Memory B cell (primary cell): ENCODE data around the gene IDI2.
"Not testable (repeated sequence)": the region's sequence is repeated elsewhere in the genome, so short reads cannot be mapped to it uniquely, and the experiment has no call there.

Source experiments
- ATAC-seq: fragments of 150-1000 bp; cut with Tn5 transposase; 2 replicates; pipeline ENCODE4 v1.10.0; 2021; ENCODE audit warnings: low read depth, mild to moderate bottlenecking, moderate library complexity
- DNase-seq, 2 donors: peaks; one replicate each; pipeline ENCODE4 v3.0.0; 2022; ENCODE audit warnings: low spot score in 2 of 2
- H3K27ac Mint-ChIP-seq: one replicate; pipeline ENCODE4 v1.8.0; 2022; ENCODE audit warnings: mild to moderate bottlenecking, moderate library complexity, mixed read lengths
- H3K27me3 Mint-ChIP-seq: one replicate; pipeline ENCODE4 v1.8.0; 2022; ENCODE audit warnings: mixed read lengths
- H3K36me3 Mint-ChIP-seq: one replicate; pipeline ENCODE4 v1.8.0; 2022; ENCODE audit warnings: mild to moderate bottlenecking, mixed read lengths
- H3K4me1 Mint-ChIP-seq: one replicate; pipeline ENCODE4 v1.8.0; 2022; ENCODE audit warnings: mixed read lengths
- H3K4me3 Mint-ChIP-seq: one replicate; pipeline ENCODE4 v1.8.0; 2022; ENCODE audit warnings: mild to moderate bottlenecking, moderate library complexity, mixed read lengths
- H3K9me3 Mint-ChIP-seq: one replicate; pipeline ENCODE4 v1.8.0; 2022; ENCODE audit warnings: mixed read lengths

Gene IDI2

GRCh38 chr10:1009947-1010346 lies 15.7 kb downstream of the IDI2 start:
- ATAC-seq, H3K27ac Mint-ChIP-seq, DNase-seq, H3K9me3 Mint-ChIP-seq, H3K27me3 Mint-ChIP-seq, H3K4me1 Mint-ChIP-seq, H3K4me3 Mint-ChIP-seq: not testable (repeated sequence)
- peaks cover 57% of the 10 kb centered on the region for H3K36me3 Mint-ChIP-seq

- H3K4me3 Mint-ChIP-seq: no peak overlapping the region
- no peaks in the 10 kb centered on the region for H3K27me3 Mint-ChIP-seq
- peaks cover 54% of the 10 kb centered on the region for H3K36me3 Mint-ChIP-seq
- H3K9me3 Mint-ChIP-seq: no peaks in the 10 kb centered on the region
- no peak for ATAC-seq
- peaks cover 2% of the 10 kb centered on the region for H3K4me1 Mint-ChIP-seq
- DNase-seq: no peak
- peak overlapping the region; percentile 28 for H3K27ac Mint-ChIP-seq
These were observed 16.6 kb downstream of the IDI2 start for GRCh38 chr10:1009071-1009494.

- H3K27ac Mint-ChIP-seq: no peak overlapping the region
- H3K27me3 Mint-ChIP-seq: no peaks in the 10 kb centered on the region
- ATAC-seq: no peak
- H3K4me1 Mint-ChIP-seq: peaks cover 2% of the 10 kb centered on the region
- peaks cover 63% of the 10 kb centered on the region for H3K36me3 Mint-ChIP-seq
- H3K4me3 Mint-ChIP-seq: no peak overlapping the region
- peaks cover 3% of the 10 kb centered on the region for H3K9me3 Mint-ChIP-seq
- DNase-seq: no peak
These were observed 18.1 kb downstream of the IDI2 start for GRCh38 chr10:1007583-1007982.

GRCh38 chr10:1006573-1006972 lies 19.1 kb downstream of the IDI2 start:
- H3K4me3 Mint-ChIP-seq: no peak overlapping the region
- H3K36me3 Mint-ChIP-seq: peaks cover 62% of the 10 kb centered on the region
- no peak overlapping the region for H3K27ac Mint-ChIP-seq
- peaks cover 6% of the 10 kb centered on the region for H3K9me3 Mint-ChIP-seq
- DNase-seq (no peak), ATAC-seq (no peak)
- H3K27me3 Mint-ChIP-seq: no peaks in the 10 kb centered on the region
- peaks cover 2% of the 10 kb centered on the region for H3K4me1 Mint-ChIP-seq

GRCh38 chr10:1003884-1004670 lies 21.6 kb downstream of the IDI2 start:
- Mint-ChIP-seq H3K27ac (no peak overlapping the region), H3K4me3 (no peak overlapping the region), H3K4me1 (peaks cover 2% of the 10 kb centered on the region), H3K36me3 (peaks cover 59% of the 10 kb centered on the region), H3K27me3 (no peaks in the 10 kb centered on the region), H3K9me3 (peaks cover 8% of the 10 kb centered on the region)
- ATAC-seq (no peak), DNase-seq (no peak)

GRCh38 chr10:1002425-1003006 lies 23.1 kb downstream of the IDI2 start:
- DNase-seq: no peak
- H3K36me3 Mint-ChIP-seq: peaks cover 51% of the 10 kb centered on the region
- H3K4me1 Mint-ChIP-seq: peaks cover under 1% of the 10 kb centered on the region
- H3K4me3 Mint-ChIP-seq: no peak overlapping the region
- H3K27me3 Mint-ChIP-seq: no peaks in the 10 kb centered on the region
- ATAC-seq: no peak
- H3K27ac Mint-ChIP-seq: no peak overlapping the region
- H3K9me3 Mint-ChIP-seq: peaks cover 8% of the 10 kb centered on the region

GRCh38 chr10:997266-998022 lies 28.2 kb downstream of the IDI2 start:
- peaks cover 5% of the 10 kb centered on the region for H3K9me3 Mint-ChIP-seq
- H3K4me3 Mint-ChIP-seq: no peak overlapping the region
- no peak overlapping the region for H3K27ac Mint-ChIP-seq
- peaks cover 43% of the 10 kb centered on the region for H3K36me3 Mint-ChIP-seq
- no peak for ATAC-seq
- H3K4me1 Mint-ChIP-seq: peaks cover 3% of the 10 kb centered on the region
- no peaks in the 10 kb centered on the region for H3K27me3 Mint-ChIP-seq
- DNase-seq: no peak

- DNase-seq: no peak
- peaks cover under 1% of the 10 kb centered on the region for H3K9me3 Mint-ChIP-seq
- H3K27me3 Mint-ChIP-seq: no peaks in the 10 kb centered on the region
- H3K4me1 Mint-ChIP-seq: peaks cover 3% of the 10 kb centered on the region
- no peak overlapping the region for H3K27ac Mint-ChIP-seq
- no peak for ATAC-seq
- no peak overlapping the region for H3K4me3 Mint-ChIP-seq
- peaks cover 32% of the 10 kb centered on the region for H3K36me3 Mint-ChIP-seq
These were observed 29.6 kb downstream of the IDI2 start for GRCh38 chr10:996031-996430.

GRCh38 chr10:995559-995926 lies 30.1 kb downstream of the IDI2 start:
- Mint-ChIP-seq H3K9me3 (no peaks in the 10 kb centered on the region), H3K36me3 (peaks cover 27% of the 10 kb centered on the region), H3K27me3 (no peaks in the 10 kb centered on the region), H3K4me1 (peaks cover 8% of the 10 kb centered on the region), H3K27ac (peak overlapping the region; percentile 17), H3K4me3 (no peak overlapping the region)
- ATAC-seq: no peak
- DNase-seq: no peak

- ATAC-seq (no peak), DNase-seq (no peak)
- Mint-ChIP-seq H3K4me1 (peaks cover 9% of the 10 kb centered on the region), H3K27ac (peak overlapping the region; percentile 17), H3K4me3 (no peak overlapping the region), H3K27me3 (no peaks in the 10 kb centered on the region), H3K36me3 (peaks cover 26% of the 10 kb centered on the region), H3K9me3 (no peaks in the 10 kb centered on the region)
These were observed 30.7 kb downstream of the IDI2 start for GRCh38 chr10:994836-995558.

GRCh38 chr10:992871-993270 lies 32.8 kb downstream of the IDI2 start:
- ATAC-seq: no peak
- peak overlapping the region; percentile 41 for H3K27ac Mint-ChIP-seq
- no peak overlapping the region for H3K4me3 Mint-ChIP-seq

GRCh38 chr10:992467-992866 lies 33.2 kb downstream of the IDI2 start:
- ATAC-seq (no peak), DNase-seq (no peak)
- H3K36me3 Mint-ChIP-seq: peaks cover 25% of the 10 kb centered on the region
- peaks cover 22% of the 10 kb centered on the region for H3K4me1 Mint-ChIP-seq
- no peaks in the 10 kb centered on the region for H3K27me3 Mint-ChIP-seq
- no peaks in the 10 kb centered on the region for H3K9me3 Mint-ChIP-seq
- H3K27ac Mint-ChIP-seq: peak overlapping the region; percentile 41
- H3K4me3 Mint-ChIP-seq: no peak overlapping the region

More at GRCh38 chr10:992871-993270, 32.8 kb downstream of the IDI2 start:
- no peak for DNase-seq
- Mint-ChIP-seq H3K4me1 (peaks cover 22% of the 10 kb centered on the region), H3K9me3 (no peaks in the 10 kb centered on the region), H3K36me3 (peaks cover 28% of the 10 kb centered on the region), H3K27me3 (no peaks in the 10 kb centered on the region)

GRCh38 chr10:990808-991207 lies 34.9 kb downstream of the IDI2 start:
- no peak for ATAC-seq
- no peaks in the 10 kb centered on the region for H3K9me3 Mint-ChIP-seq
- no peak overlapping the region for H3K4me3 Mint-ChIP-seq
- H3K27me3 Mint-ChIP-seq: no peaks in the 10 kb centered on the region
- DNase-seq: no peak
- peaks cover 21% of the 10 kb centered on the region for H3K36me3 Mint-ChIP-seq
- H3K27ac Mint-ChIP-seq: no peak overlapping the region
- H3K4me1 Mint-ChIP-seq: peaks cover 29% of the 10 kb centered on the region
